HG02571 (cell line): ENCODE measurements around the gene JSRP1.

Source experiments
- ATAC-seq: cut with Tn5 transposase; IDR thresholded peaks from one replicate; pipeline ENCODE4 v1.9.1; 2021; ENCODE audit warnings: mild to moderate bottlenecking, moderate library complexity; ENCODE audit not compliant: unreplicated experiment

The JSRP1 gene, protein sequence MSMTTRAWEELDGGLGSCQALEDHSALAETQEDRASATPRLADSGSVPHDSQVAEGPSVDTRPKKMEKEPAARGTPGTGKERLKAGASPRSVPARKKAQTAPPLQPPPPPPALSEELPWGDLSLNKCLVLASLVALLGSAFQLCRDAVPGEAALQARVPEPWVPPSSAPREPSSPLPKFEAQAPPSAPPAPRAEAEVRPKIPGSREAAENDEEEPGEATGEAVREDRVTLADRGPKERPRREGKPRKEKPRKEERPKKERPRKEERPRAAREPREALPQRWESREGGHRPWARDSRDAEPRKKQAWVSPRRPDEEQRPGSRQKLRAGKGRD

DNA sequence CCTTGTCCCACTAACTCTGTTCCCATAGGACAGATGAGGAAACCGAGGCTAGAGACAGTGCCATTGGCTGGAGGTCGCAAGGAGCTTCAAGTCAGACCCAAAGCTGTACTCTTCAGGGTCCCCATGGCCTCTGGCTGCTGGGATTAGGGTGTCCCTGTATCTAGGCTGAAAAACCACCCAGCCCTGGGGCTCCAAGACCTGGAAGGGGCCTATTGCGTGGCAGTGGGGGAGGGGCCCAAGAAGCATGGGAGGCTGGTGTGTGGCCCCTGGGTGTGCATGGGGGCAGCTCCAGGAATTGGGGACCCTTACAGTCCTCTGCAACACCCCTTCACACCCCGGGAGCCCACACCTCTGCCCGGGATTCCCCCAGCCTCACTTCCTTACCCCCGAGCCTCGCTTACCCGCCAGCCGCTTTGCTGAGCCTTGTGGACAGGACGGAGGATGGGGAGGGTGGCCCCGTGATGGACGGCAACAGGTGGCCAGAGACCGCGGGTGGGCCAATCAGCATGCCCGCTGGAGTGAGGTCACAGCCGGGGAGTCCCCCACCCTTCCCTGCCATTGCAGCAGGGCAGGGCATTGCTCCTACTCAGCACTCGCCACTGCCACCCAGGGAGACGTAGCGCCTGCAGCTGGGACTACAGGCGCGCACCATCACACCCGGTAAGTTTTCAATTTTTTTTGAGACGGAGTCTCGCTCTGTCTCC lies at the start of gene JSRP1:
TSS of gene JSRP1 (minus strand) at position 436 of the 704 bp plus-strand sequence. CDS start 1,103 bp downstream, outside the sequence.
- no peak for ATAC-seq

DNA sequence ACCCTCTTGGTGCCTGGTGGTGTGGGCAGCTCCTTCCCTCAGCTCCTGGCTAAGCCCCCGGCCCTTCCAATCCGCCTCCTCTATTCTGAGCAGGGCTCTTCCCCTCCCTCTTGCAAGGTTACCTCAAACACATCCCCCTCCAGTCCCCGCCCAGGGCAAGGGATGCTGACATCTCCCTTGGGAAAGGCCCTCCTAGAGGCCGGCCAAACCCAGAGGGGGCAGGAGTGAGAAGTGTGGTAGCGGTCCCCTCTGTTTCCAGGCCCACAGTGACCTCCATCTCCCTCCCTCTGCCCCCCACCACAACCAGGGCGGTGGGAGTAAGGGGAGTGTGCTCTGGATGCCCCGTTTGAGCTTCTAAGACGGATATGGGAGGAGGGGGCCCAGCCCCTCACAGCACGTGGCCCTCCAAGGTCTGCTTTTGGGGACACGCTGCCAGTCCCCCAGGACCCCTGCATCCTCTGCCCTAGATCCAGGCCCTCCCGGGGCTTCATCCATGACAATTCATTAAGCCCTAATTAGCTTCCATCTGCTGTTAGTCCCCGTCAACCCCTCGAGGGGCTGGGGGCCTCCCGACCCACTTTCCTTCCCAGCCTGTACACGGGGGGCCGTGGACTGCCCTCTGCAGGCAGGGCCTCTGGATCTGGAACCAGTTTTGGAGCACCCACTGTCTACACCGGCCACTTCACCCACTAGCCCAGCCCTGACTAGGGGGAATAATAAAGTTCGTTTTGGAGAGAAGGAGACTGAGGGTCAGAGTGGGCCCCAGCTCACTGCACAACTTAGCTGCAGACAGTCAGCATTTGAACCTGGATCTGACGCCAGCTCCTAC lies 49.4 kb upstream of the JSRP1 start:
- no peak for ATAC-seq

DNA sequence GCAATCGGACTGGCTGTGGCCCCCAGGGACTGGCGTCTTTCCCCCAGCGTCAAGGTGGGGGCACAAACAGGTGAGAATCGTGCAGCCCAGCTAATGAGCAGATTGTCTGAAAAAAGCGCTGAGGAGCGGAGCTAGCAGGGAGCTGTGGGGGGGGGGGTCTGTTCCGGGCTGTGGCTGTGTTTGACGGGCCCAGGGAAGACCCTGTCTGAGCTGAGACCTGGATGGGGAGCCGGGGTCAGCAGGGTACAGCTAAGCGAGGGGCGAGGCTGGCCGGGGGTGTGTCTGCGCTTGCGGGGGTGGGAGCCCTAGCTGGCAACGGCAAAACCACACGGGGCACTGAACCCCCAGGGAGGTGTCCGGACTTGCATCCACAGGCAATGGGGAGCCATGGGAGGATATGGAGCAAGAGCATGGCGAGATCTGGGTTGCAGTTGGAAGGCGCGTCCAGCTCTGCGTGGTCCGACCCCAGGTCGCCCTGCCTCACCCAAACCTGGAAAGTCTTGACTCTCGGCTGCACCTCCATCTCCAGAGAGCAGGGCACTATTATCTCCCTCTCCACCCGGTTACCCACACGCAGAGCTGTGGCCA lies 47.1 kb upstream of the JSRP1 start:
- ATAC-seq = no peak

DNA sequence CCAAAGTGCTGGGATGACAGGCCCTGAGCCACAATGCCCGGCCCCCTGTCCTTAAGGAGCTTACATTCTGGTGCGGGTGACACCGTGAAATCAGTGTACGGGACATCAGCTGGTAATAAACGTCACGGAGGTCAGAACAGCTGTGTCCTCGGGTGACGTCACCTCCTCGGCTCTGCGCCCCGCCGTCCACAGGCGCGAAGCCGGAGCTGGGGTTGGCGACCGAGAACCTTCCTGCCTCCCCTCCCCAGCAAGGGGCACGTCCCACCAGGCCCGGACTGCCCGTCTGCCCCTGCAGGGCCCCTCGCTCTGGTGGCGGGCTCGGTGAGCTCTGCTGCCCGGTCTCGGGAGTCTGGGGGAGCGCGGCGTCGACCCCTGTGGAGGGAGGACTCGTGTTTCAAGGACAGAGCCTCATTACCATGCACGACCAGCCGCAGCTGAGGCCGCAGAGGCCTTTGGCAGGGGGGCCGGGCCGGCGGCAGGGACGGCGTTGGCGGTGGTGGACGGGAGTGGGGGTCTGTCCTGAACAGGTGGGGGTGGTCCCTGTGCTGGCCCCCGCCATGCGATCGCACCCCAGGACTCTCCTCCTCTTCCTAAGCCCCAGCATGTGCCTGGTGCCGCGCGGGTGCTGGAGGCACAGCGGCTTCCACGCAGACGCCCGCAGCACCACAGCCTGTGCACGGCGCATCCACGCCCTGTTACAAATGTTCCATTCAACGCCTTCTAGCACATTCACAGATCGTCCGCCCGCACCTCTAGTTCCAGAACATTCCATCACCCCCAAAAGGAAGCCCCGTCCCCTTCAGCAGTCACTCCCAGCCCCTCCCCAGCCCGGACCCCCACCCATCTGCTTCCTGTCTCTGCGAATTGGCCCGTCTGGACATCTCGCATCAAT lies 46.3 kb upstream of the JSRP1 start:
- no peak for ATAC-seq

DNA sequence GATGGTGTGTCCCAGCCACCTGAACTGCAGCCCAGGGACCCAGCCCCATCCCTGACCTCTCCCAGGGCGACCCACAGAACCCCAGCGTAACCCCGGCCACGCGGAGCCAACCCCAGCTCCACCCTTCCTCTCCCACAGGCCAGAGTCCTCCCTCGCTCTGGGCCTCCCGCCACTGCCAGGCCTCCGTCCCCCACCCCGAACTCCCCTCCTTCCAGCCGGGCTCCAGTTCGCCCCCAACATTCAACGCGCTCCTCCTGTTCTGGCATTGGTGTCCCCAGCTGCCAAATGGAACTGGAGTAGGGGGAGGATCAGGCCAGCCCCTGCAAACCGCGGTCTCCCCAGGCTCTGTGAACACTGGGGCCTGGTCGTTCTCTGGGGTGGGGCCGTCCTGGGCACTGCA lies 44.3 kb upstream of the JSRP1 start:
- ATAC-seq = no peak

DNA sequence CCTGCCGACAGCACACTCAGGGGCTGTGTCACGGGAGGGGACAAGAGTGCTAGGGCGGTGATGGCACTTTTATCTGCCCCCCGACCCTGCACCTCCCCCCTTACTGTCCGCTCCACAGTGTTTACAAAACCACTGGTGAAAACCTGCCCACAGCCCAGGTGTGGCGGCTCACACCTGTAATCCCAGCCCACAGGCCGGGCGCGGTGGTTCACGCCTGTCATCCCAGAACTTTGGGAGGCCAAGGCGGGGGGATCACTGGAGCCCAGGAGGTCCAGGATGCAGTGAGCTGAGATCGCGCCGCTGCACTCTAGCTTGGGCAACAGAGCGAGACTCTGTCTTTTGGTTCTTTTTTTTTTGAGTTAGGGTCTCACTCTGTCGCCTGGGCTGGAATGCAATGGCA lies 39.9 kb upstream of the JSRP1 start:
- no peak for ATAC-seq

DNA sequence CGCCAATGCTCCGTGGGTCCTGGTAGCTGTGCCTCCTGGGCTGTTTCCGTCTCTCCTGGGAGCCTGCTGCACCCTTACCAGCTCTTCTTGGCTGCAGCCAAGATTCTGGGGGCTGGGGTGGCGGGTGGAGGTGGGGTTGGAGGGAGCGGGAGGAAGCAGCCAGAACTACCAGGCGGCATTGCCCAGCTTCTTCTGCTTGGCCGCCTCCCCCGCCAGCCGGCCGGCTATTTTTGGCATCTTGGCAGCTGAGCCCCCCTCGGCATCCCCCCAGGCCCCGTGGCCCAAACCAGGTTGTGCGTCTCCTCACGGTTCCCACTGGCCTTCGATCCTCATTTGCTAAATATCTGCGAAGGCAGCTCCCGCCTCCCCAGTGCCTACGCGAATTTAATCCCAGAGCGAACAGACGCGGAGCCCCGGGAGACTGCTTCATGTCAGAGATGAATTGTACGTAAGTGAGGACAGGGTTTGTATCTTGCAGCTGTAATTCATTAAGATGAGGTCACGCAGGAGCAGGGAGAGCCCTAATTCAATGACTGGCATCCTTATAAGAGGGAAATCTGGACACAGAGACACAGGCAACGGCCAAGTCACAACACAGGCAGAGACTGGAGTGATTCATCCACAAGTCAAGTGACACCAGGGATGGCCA lies 38.6 kb upstream of the JSRP1 start:
- ATAC-seq = no peak

DNA sequence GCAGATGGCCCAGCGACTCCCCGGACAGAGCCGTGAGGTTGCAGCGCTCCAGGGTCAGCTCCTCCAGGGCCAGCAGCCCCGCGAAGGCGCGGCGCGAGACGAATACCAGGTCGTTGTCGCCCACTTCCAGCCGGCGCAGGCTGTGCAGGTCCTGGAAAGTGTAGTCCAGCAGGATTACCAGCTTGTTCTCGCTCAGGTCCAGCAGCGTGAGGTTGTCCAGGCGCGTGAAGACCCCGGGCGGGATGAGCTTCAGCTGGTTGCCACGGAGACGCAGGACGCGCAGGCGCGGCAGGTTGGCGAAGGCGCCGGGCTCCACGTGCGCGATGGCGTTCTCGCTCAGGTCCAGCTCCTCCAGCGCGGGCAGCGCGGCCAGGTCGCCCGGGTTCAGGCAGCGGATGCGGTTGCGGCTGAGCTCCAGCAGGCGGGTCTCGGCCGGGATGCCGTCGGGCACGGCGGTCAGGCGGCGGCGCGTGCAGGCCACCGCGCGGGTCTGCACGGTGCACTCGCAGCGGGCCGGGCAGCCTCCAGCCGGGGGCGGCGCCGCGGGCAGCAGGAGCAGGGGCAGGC lies 35.1 kb upstream of the JSRP1 start:
- ATAC-seq = no peak

DNA sequence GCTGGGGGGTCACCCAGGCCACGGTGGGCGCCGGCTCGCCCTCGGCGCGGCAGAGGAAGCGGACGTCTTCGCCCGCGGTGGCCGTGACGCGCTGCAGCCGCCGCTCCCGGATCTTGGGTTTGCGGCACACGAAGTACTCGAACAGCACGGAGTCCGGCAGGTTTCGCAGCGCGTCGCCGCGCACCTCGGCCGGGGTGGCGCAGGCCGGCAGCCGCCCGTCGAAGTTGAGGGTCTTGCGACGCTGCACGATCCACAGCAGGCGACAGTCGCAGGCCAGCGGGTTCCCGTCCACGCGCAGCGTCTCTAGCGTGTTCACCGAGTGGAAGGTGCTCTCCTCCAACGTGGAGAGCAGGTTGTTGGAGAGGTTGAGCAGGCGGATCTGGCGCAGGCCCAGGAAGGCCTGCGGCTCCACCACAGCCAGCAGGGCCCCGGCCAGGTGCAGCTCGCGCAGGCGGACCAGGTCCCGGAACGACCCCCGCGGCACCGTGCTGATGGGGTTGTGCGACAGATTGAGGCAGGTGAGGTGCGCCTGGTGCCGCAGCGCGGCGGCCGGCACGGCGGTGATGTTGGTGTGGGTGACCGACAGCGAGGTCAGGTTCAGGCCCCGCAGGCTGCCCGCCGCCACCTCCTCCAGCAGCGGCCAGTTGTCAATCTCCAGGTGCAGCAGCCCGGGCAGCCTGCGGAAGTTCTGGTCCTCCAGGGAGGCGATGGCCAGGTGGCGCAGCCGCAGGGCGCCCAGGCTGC lies 34.4 kb upstream of the JSRP1 start:
- no peak for ATAC-seq

DNA sequence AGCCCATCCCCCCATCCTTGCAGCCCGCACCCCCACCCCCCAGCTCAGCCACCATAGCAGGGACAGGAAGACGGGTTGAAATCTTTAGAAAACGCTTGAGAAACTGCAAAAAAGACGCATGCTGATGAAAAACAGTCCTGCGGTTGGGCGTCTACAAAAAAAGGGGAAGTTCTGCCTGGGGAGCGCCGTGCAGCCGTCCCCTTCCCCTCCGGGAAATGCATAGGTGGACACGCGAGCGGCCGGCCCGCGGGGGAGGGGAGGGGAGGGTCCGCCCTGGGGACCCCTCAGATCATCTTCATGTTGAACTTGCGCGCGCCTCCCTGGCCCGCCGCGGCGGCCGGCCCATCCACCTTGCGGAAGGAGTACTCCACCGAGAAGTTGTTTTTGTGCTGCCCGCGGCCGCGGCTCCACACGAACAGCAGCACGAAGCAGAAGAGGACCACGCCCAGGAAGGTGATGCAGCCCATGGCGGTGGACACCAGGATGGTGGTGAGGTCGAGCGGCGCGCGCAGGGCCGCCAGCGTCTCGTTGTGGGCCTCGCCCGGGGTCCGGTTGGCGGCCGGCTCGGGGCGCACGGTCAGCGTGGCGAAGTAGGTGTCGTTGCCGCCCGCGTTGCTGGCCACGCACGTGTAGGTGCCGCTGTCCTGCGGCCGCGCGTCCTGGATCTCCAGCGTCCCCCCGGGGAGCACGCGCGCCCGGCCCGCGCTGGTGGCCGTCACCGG lies 33.7 kb upstream of the JSRP1 start:
- ATAC-seq = no peak

DNA sequence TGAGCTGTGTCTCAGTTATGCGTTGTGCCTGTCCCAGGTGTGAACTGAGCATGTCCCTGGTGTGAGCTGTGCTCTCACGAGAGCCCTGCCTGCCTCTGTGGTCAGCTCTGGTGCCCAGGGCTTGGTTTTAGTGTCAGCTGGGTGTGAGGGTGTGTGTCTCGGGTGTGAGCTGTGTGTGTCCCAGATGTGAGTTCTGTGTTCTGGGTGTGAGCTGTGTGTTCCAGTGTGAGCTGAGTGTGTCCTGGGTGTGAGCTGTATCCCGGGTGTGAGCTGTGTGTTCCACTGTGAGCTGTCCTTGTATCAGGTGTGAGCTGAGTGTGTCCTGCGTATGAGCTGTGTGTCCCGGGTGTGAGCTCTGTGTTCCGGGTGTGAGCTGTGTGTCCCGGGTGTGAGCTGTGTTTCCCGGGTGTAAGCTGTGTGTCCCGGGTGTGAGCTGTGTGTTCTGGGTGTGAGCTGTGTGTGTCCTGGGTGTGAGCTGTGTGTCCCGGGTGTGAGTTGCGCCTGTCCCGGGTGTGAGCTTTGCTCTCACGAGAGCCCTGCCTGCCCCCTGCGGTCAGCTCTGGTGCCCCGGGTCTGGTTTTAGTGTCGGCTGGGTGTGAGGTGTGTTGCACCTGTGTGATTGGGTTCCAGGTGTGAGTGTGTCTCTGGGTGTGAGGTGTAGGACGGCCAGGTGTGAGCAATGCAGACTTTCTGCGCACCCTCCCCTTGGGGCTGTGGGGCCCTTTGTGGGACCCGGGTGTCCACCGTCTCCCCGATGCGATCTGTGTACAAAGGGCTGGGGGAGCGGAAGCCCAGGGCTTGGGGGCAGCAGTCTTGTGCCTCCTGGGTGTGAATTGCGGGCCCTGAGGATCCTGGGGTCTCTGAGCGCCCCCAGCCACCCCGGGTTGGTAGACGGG lies 32.8 kb upstream of the JSRP1 start:
- ATAC-seq = no peak

DNA sequence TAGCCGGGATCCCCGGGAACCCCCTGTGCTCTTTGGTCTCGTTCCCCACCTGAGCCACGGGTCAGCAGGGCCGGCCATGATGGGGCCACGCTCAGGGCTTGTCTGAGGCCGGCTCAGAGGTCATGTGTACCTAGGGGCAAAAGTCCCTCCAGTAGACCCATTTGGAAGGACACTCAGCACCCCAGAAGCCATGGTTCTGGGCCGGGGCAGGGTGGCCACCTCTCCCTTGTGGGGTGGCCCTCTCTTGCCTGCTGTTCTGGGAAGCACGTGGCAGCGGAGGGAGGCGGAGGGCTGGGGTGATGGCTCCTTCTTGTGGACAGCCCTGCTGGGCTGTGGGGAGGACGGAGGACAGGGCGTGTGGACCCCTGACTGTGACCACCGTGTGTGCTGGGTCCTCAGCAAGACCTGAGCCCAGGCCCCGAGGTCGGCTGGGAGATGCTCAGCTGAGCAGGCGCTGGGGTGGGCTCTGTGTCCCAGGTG lies 32.2 kb upstream of the JSRP1 start:
- no peak for ATAC-seq

DNA sequence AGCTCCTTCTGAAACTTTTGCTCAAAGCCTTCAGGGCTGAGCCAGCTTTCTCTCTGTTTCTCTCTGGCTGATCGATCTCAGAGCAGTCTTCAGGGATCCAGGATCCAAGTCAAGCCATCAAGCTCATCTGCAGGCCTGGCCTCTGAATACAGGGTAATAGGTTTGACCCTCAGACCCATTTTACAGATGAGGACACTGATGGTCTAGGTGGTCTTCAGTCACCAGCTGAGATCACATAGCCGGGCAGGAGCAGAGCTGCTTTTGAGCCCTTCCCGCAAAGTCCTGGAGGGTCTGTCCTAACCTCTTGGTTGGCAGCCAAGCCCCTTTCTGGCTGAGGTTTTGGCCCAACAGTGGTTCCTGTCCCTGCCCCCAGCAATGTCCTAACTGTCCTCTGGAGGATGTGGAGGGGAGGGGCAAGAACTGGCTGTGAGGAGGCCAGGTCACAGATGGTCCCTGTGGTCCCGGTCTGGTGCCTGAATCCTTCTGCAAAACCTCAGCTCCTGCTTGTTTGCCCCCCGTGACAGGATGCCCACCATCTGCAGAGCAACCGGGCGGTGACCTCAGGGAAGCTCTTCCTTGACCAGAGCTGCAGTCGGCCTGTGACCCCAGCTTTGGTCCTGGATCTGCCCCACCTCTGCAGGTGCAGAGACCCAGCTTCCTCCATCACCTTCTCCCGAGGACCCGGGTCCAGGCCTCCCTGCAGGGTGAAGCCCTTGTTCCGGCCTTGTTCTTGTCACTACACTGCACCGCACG lies 31.5 kb upstream of the JSRP1 start:
- no peak for ATAC-seq

DNA sequence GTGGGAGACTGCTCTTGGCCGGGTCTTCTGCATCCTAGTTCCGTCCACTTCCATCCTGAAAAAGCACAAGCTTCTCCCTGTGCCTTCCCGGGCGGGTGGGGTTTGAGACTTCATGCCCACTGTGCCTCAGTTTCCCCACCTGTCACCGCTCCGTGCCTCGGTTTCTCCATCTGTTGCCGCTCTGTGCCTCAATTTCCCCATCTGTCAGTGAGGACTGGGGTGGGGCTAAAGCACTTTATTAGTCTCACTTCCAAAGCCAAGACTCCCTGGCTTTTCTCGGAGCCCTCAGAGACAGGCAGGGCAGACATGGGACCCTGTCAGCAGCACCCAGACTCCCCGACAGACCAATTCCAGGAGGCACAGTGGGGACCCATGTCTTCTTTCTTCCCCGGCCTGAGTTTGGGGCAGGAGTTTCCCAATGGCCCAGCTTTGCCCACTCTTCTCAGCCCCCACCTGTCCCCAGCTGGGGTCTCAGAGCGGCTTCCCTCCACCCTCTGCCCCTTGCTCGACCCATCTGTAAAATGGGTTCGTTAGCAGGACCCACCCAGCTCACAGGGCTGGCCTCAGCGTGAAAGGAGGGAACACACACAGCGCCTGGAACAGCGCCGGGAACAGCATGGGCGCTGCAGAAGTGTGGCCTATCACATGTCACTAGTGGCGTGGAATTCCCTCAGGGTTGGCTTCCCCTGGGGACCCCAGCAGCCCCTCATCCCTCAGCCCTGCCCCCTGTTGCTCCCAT lies 30.4 kb upstream of the JSRP1 start:
- ATAC-seq = no peak

DNA sequence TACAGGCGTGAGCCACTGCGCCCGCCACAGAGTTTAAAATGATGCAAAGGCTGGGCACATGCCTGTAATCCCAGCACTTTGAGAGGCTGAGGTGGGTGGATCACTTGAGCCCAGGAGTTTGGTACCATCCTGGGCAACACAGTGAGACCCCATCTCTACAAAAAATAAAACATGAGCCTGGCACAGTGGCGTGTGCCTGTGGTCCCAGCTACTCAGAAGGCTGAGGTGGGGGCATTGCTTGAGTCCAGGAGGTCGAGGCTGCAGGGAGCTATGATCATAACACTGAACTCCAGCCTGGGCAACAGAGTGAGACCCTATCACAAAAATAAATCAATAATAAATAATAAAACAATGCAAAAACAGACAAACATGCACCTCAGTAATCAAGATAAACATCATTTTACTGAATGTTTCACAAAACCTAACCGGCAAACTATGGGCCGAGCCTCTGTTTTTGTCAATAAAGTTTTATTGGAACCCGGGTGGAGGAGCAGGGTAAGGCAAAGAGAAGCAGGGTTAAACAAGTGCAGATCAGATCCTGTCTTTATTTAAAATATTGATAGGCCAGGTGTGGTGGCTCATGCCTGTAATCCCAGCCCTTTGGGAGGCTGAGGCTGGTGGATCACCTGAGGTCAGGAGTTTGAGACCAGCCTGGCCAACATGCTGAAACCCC lies 27.8 kb upstream of the JSRP1 start:
- ATAC-seq = no peak
